HepG2 (cell line): ENCODE data around the gene CAMK1D. TPM values are rescaled to one million over a fixed set of nuclear protein-coding genes. Genes with fewer than 3 reads are reported as not detected.

Source experiments
- ATAC-seq: fragments of 200-7000 bp; cut with Tn5 transposase; 3 replicates; pipeline ENCODE4 v1.9.1; 2020; ENCODE audit warnings: mild to moderate bottlenecking, moderate library complexity
- BruUV-seq: library from RNA; stranded (reverse); fragments of 400-500 nt; replicated peaks from 2 replicates; lab custom pipeline; 2021; lab: Mats Ljungman, UMichigan
- CTCF ChIA-PET: fragments of 300-600 bp; formaldehyde crosslinking; extraction: SDS; loops from one replicate; lab custom pipeline; 2021; ENCODE audit warnings: low total read pairs, inconsistent platforms, low intra/inter-chr PET ratio; lab: Yijun Ruan, JAX
- POLR2A ChIA-PET: fragments of 350-600 bp; sonication (Branson Sonifier 250); formaldehyde crosslinking; loops from one replicate; lab custom pipeline; 2020; ENCODE audit warnings: antibody characterized with exemption, inconsistent platforms; lab: Yijun Ruan, JAX
- DNase-seq: peaks from one replicate; pipeline ENCODE4 v3.0.0-alpha.2; 2015; ENCODE audit warnings: low spot score
- FAIRE-seq: peaks from 3 replicates; lab custom pipeline; 2011; peaks lifted over from hg19 to GRCh38; lab: Jason Lieb, UNC
- H2AFZ ChIP-seq: one replicate; pipeline ENCODE4 v1.6.1; 2011; ENCODE audit warnings: low read length, inconsistent platforms
- H3K27ac ChIP-seq: fragments of 300-600 bp; 3 replicates; pipeline ENCODE4 v1.8.0; 2011; ENCODE audit warnings: mixed run types, mild to moderate bottlenecking, mixed read lengths, low read length, inconsistent platforms; ENCODE audit not compliant: insufficient read depth; ENCODE audit errors: extremely low read length
- H3K27me3 ChIP-seq, 2 experiments: fragments of 200-600 bp in 1 of 2; 2 replicates in 1 of 2; 3 replicates in 1 of 2; pipeline versions ENCODE4 v1.6.0 to v1.8.0; 2011; ENCODE audit warnings: low read length in 2 of 2, mild to moderate bottlenecking in 2 of 2, moderate library complexity in 2 of 2, inconsistent platforms in 1 of 2; ENCODE audit not compliant: insufficient read depth in 2 of 2, control insufficient read depth in 1 of 2
- H3K36me3 ChIP-seq, 2 experiments: fragments of 200-600 bp in 1 of 2; replicated peaks in 1 of 2; 2 replicates in 1 of 2; 3 replicates in 1 of 2; pipeline versions ENCODE4 v1.5.1 to v1.8.0; 2011; ENCODE audit warnings: low read length in 2 of 2, inconsistent platforms in 1 of 2; ENCODE audit not compliant: insufficient read depth in 2 of 2, control insufficient read depth in 1 of 2
- H3K4me1 ChIP-seq: 2 replicates; pipeline ENCODE4 v1.5.1; 2012; ENCODE audit warnings: low read length, inconsistent platforms; ENCODE audit not compliant: insufficient read depth
- H3K4me2 ChIP-seq: 2 replicates; pipeline ENCODE4 v1.6.0; 2011; ENCODE audit warnings: low read depth, low read length, inconsistent platforms
- H3K4me3 ChIP-seq, 3 experiments: fragments of 200-600 bp in 1 of 3; sonication (generic), shearing (Covaris generic) in 1 of 3; replicated peaks in 1 of 3; 2 replicates each; pipeline ENCODE4 v1.5.1; 2011 to 2016; ENCODE audit warnings: low read length in 3 of 3, inconsistent platforms in 2 of 3, low read depth in 2 of 3, mild to moderate bottlenecking in 2 of 3, control low read depth in 1 of 3, mixed read lengths in 1 of 3; ENCODE audit not compliant: insufficient read depth in 1 of 3
- H3K79me2 ChIP-seq: one replicate; pipeline ENCODE4 v1.6.1; 2011; ENCODE audit warnings: low read length, inconsistent platforms; ENCODE audit not compliant: insufficient read depth
- H3K9ac ChIP-seq: 2 replicates; pipeline ENCODE4 v1.6.0; 2011; ENCODE audit warnings: mild to moderate bottlenecking, low read depth, low read length, inconsistent platforms; ENCODE audit not compliant: insufficient read depth
- H3K9me3 ChIP-seq: 2 replicates; pipeline ENCODE4 v1.5.1; 2012; ENCODE audit warnings: mild to moderate bottlenecking, low read length
- H4K20me1 ChIP-seq: 2 replicates; pipeline ENCODE4 v1.6.0; 2011; ENCODE audit warnings: inconsistent platforms, mild to moderate bottlenecking, low read length, moderate library complexity; ENCODE audit not compliant: insufficient read depth
- TOE1 ChIP-seq: sonication (generic); formaldehyde crosslinking; IDR thresholded peaks from 2 replicates; pipeline ENCODE4 v1.4.0; 2020; ENCODE audit warnings: mild to moderate bottlenecking, missing genetic modification reagents
- ZNF3 ChIP-seq: IDR thresholded peaks from 2 replicates; pipeline ENCODE4 v1.7.0; 2017; ENCODE audit warnings: inconsistent platforms
- ZNF615 ChIP-seq: sonication (generic); formaldehyde crosslinking; IDR thresholded peaks from 2 replicates; pipeline ENCODE4 v1.5.0; 2020; ENCODE audit warnings: mild to moderate bottlenecking, missing genetic modification reagents, borderline replicate concordance
- WGBS: methylation state at CpG from one replicate; pipeline ENCODE4 v1.1.6; 2017; ENCODE audit warnings: low lambda C conversion rate; 5-methylcytosine and 5-hydroxymethylcytosine counted together
- in situ Hi-C: cut with HindIII; loops from 2 replicates; pipeline ENCODE4 v1.10.0; 2017; ENCODE audit warnings: low pct_unique_long_range_greater_than_20kb; ENCODE audit not compliant: extremely low pct_ligation_motif_present
- intact Hi-C: fragments of 100-400 bp; cut with micrococcal nuclease; formaldehyde crosslinking; loops from one replicate; pipeline ENCODE4 v1.10.0; 2022; ENCODE audit not compliant: unreplicated experiment
- polyA plus RNA-seq, 8 experiments: library from polyadenylated mRNA; depleted of rRNA in 3 of 8; stranded (reverse) in 7 of 8; unstranded in 1 of 8; fragments of >200 nt; fragmentation: Illumina TruSeq in 4 of 8; extraction: Trizol in 4 of 8; gene quantifications; 2 replicates each; pipeline versions ENCODE4 v1.2.1 to v1.2.3, GENCODE V29; 2011 to 2016; ENCODE audit warnings: low read depth in 4 of 8, missing spikeins in 1 of 8, mixed read lengths in 1 of 8; ENCODE audit not compliant: insufficient read depth in 1 of 8
- total RNA-seq, 5 experiments: library from RNA; depleted of rRNA; stranded (reverse); fragments of >200 nt; fragmentation: Illumina TruSeq; extraction: Trizol; gene quantifications; 2 replicates each; pipeline ENCODE4 v1.2.3, GENCODE V29; 2016; ENCODE audit warnings: low read depth in 1 of 5

Gene CAMK1D
- total and polyA plus RNA-seq, 2 of the 13 experiments (the other 11 are each of a cell fraction or from before 2014, with no cell fraction given), result under 0.01 TPM; not detected in 1

DNA sequence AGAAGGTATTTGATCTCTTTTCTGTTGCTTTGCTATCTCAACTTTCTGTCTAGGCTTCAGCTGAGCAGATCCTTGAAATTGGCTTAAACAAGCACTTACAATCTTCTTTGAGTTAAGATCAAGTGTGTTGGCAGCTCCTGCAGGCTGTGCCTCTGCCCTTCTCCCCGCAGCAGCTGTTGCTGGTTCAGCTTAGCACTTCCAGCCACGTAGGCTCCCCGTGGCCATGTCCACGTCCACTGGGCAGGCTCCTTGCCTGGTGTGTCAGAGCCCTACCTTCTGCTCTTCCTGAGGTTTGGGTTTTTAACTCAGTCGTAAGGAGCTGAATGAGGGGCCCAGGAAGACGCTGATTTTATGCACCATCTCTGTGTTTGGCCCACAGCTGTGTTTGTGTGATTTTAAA, 47.2 kb downstream of the CAMK1D start:
- no peak overlapping the region for H3K4me3 ChIP-seq
- ATAC-seq, result no peak
- intact Hi-C loops, result no loop called here
- no peaks in the 10 kb centered on the region for H3K36me3 ChIP-seq
- H3K27ac ChIP-seq, result no peak overlapping the region
- BruUV-seq, result no TSS peak
- H3K9ac ChIP-seq, result no peak overlapping the region
- CTCF ChIA-PET, result no interaction called here
- WGBS, result 13% methylated on average over 6 of the region's 6 CpGs
- POLR2A ChIA-PET, result no interaction called here
- H3K4me1 ChIP-seq, result no peaks in the 10 kb centered on the region
- H3K9me3 ChIP-seq, result no peaks in the 10 kb centered on the region
- no peaks in the 10 kb centered on the region; a peak in 4 of 5 replicates for H3K27me3 ChIP-seq
- FAIRE-seq, result no peak
- in situ Hi-C loops, result no loop called here
- no peaks in the 10 kb centered on the region for H4K20me1 ChIP-seq
- no peak overlapping the region for H2AFZ ChIP-seq
- H3K4me2 ChIP-seq, result no peak overlapping the region
- H3K79me2 ChIP-seq, result no peaks in the 10 kb centered on the region
- DNase-seq, result no peak
- TF ChIP-seq TOE1 (CRISPR knock-in tag) (no peak), ZNF3 (CRISPR knock-in tag) (no peak)

GRCh38 chr10:12397147-12397896, 48.0 kb downstream of the CAMK1D start:
- H4K20me1 ChIP-seq, result no peaks in the 10 kb centered on the region
- no peaks in the 10 kb centered on the region for H3K4me1 ChIP-seq
- intact Hi-C loops, result no loop called here
- WGBS, result 29% methylated on average over 10 of the region's 10 CpGs
- CTCF ChIA-PET, result no interaction called here
- H3K27me3 ChIP-seq, result no peaks in the 10 kb centered on the region; a peak in 4 of 5 replicates
- no peak for FAIRE-seq
- H3K36me3 ChIP-seq, result no peaks in the 10 kb centered on the region
- H3K27ac ChIP-seq, result no peak overlapping the region
- DNase-seq, result no peak
- no peaks in the 10 kb centered on the region for H3K79me2 ChIP-seq
- POLR2A ChIA-PET, result no interaction called here
- no peak overlapping the region for H2AFZ ChIP-seq
- H3K9ac ChIP-seq, result no peak overlapping the region
- in situ Hi-C loops, result no loop called here
- H3K4me3 ChIP-seq, result no peak overlapping the region
- no peak overlapping the region for H3K4me2 ChIP-seq
- no peaks in the 10 kb centered on the region for H3K9me3 ChIP-seq
- ATAC-seq, result no peak
- no peak for TF ChIP-seq ZNF615 (CRISPR knock-in tag)
- no TSS peak for BruUV-seq
